HL-60 (cell line): ENCODE data around the gene NKIRAS2.

Experiments used
- DNase-seq, 2 experiments: peaks; one replicate each; pipeline ENCODE4 v3.0.0-alpha.2; 2010 to 2020; ENCODE audit warnings: low read depth in 1 of 2, low spot score in 1 of 2
- H3K27ac ChIP-seq: fragments of 250-450 bp; sonication (Bioruptor Pico); replicated peaks from 2 replicates; pipeline ENCODE4 v1.5.1; 2020; ENCODE audit warnings: mild to moderate bottlenecking, moderate library complexity
- H3K27me3 ChIP-seq: fragments of 250-450 bp; sonication (Bioruptor Pico); 2 replicates; pipeline ENCODE4 v1.5.1; 2021; ENCODE audit warnings: mild to moderate bottlenecking, moderate library complexity; ENCODE audit not compliant: insufficient read depth, poor library complexity, severe bottlenecking
- H3K4me3 ChIP-seq: replicated peaks from 2 replicates; pipeline ENCODE4 v1.5.1; 2011; ENCODE audit warnings: mild to moderate bottlenecking, control low read depth, low read length; ENCODE audit not compliant: insufficient read depth
- CTCF ChIP-seq: IDR thresholded peaks from one replicate; pipeline ENCODE4 v1.5.1; 2011; ENCODE audit warnings: low read length, control low read depth, inconsistent platforms; ENCODE audit not compliant: insufficient read depth
- GABPA ChIP-seq: IDR thresholded peaks from 2 replicates; pipeline ENCODE4 v1.6.1; 2012; ENCODE audit warnings: low read depth
- POLR2AphosphoS5 ChIP-seq: IDR thresholded peaks from 2 replicates; pipeline ENCODE4 v1.6.1; 2012; ENCODE audit warnings: low read depth
- SPI1 ChIP-seq: IDR thresholded peaks from 2 replicates; pipeline ENCODE4 v1.6.1; 2012; ENCODE audit warnings: low read depth, mild to moderate bottlenecking, borderline replicate concordance
- TF ChIP-seq, protein P1 (sequence below): IDR thresholded peaks from 2 replicates; pipeline ENCODE4 v1.6.1; 2012; ENCODE audit warnings: low read depth; ENCODE audit not compliant: insufficient replicate concordance

The NKIRAS2 gene

DNA sequence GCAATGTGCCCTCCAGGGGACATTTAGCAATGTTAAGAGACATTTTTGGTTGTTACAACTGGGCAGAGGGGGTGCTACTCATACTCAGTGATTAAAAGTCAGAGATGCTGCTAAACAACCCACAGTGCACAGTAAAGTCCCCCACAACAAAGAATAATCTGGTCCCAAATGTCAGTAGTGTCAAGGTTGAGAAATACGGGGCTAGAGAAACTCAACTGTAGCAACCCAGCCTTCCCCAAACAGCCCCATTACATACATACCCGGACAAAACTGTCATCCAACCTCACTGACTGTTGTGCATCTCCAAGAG is 23.1 kb upstream of the NKIRAS2 start:
- H3K27me3 ChIP-seq = no peaks in the 10 kb centered on the region
- TF ChIP-seq CTCF (no peak), SPI1 (no peak), GABPA (no peak), POLR2AphosphoS5 (no peak)
- TF ChIP-seq, protein P1, sequence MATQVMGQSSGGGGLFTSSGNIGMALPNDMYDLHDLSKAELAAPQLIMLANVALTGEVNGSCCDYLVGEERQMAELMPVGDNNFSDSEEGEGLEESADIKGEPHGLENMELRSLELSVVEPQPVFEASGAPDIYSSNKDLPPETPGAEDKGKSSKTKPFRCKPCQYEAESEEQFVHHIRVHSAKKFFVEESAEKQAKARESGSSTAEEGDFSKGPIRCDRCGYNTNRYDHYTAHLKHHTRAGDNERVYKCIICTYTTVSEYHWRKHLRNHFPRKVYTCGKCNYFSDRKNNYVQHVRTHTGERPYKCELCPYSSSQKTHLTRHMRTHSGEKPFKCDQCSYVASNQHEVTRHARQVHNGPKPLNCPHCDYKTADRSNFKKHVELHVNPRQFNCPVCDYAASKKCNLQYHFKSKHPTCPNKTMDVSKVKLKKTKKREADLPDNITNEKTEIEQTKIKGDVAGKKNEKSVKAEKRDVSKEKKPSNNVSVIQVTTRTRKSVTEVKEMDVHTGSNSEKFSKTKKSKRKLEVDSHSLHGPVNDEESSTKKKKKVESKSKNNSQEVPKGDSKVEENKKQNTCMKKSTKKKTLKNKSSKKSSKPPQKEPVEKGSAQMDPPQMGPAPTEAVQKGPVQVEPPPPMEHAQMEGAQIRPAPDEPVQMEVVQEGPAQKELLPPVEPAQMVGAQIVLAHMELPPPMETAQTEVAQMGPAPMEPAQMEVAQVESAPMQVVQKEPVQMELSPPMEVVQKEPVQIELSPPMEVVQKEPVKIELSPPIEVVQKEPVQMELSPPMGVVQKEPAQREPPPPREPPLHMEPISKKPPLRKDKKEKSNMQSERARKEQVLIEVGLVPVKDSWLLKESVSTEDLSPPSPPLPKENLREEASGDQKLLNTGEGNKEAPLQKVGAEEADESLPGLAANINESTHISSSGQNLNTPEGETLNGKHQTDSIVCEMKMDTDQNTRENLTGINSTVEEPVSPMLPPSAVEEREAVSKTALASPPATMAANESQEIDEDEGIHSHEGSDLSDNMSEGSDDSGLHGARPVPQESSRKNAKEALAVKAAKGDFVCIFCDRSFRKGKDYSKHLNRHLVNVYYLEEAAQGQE = no peak
- H3K4me3 ChIP-seq = no peak overlapping the region
- DNase-seq = no peak
- no peak overlapping the region for H3K27ac ChIP-seq

DNA sequence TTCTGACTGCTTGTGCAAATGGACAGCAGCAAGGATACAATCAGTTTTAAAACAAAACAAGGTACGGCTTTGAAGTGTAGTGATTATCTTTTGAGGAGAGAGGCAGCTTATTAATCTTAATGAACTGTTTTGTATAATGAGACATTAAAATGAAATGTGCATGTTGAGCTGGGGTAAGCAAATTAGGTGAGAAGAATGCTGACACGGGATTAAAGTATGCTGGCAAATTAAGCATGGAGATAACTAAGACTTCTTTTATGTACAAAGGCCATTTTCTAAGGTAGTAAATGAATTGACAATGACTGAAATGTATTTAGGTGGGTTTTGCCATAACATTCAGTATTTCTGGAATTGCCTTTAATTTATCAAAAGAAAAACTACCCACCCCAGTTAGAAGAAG is 21.4 kb upstream of the NKIRAS2 start:
- TF ChIP-seq POLR2AphosphoS5 (no peak), GABPA (no peak), SPI1 (no peak), CTCF (no peak)
- TF ChIP-seq, protein P1 = no peak

DNA sequence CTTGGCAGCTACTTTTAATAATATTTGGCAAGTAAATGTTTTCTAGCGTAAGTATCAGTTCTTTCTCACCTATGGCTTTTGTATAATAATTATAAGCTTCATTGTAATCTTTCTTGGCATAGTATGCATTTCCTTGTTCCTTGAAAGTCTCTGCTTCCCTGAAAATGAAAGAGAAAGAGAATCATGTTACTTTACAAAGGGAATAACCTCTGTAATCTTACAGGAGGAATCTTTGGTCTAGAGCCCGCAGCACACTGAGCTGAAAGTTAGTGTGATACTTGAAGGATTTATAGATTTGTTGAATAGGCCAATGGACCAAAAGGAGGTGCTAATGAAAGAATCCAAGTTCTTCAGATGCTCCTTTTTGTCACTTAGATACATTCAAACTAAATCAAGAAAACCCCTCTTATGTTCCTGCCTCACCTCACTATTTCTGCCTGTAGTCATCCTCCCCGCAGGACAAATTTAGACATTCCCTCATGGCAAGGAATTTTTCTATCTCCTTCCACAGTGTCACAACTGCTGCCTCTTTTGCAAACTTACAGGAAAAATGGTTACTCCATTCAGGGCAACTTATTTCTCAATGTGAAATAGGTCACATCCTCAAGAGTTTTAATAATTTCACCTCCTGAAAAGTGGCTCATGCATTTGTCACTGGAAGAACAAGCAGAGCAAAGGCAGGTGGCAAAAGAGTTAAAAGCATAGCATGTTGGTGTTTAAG is 19.3 kb upstream of the NKIRAS2 start:
- Histone ChIP-seq H3K4me3 (no peak overlapping the region), H3K27ac (no peak overlapping the region)
- no peak for TF ChIP-seq SPI1
- no peak for TF ChIP-seq POLR2AphosphoS5
- TF ChIP-seq, protein P1 = no peak

More for the DNA sequence above, 21.4 kb upstream of the NKIRAS2 start:
- H3K27ac ChIP-seq = no peak overlapping the region
- no peak overlapping the region for H3K4me3 ChIP-seq
- H3K27me3 ChIP-seq = no peaks in the 10 kb centered on the region
- DNase-seq = no peak

More for the DNA sequence above, 19.3 kb upstream of the NKIRAS2 start:
- no peaks in the 10 kb centered on the region for H3K27me3 ChIP-seq
- no peak for DNase-seq
